ENCODE measurements around the gene RBBP7.

DNA sequence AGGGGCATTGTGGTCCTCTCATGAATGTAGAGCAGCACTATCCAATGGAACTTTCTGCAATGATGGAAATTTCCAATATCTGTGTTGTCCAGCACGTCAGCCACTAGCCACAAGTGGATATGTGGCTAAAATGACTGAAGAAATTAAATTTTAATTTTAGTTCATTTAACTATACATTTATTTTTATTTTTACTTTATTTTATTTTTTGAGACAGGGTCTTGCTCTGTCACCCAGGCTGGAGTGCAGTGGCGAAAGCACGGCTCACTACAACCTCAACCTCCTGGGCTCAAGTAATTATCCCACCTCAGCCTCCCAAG is 13.3 kb upstream of the RBBP7 start:
- TF ChIP-seq, protein P1, sequence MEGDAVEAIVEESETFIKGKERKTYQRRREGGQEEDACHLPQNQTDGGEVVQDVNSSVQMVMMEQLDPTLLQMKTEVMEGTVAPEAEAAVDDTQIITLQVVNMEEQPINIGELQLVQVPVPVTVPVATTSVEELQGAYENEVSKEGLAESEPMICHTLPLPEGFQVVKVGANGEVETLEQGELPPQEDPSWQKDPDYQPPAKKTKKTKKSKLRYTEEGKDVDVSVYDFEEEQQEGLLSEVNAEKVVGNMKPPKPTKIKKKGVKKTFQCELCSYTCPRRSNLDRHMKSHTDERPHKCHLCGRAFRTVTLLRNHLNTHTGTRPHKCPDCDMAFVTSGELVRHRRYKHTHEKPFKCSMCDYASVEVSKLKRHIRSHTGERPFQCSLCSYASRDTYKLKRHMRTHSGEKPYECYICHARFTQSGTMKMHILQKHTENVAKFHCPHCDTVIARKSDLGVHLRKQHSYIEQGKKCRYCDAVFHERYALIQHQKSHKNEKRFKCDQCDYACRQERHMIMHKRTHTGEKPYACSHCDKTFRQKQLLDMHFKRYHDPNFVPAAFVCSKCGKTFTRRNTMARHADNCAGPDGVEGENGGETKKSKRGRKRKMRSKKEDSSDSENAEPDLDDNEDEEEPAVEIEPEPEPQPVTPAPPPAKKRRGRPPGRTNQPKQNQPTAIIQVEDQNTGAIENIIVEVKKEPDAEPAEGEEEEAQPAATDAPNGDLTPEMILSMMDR (conservative IDR thresholded peaks at IDR 0.05) = no peak
- no peak for TF ChIP-seq EZH2 (IDR thresholded peaks at IDR 0.05; ENCODE audit: low read depth)
